HepG2 (cell line): Measurements from ENCODE around the gene CCDC117. TPM values are rescaled to one million over a fixed set of nuclear protein-coding genes. Genes with fewer than 3 reads are reported as not detected.

Experiments used
- CBX5 ChIP-seq: sonication (generic); formaldehyde crosslinking; IDR thresholded peaks from 2 replicates; pipeline ENCODE4 v1.4.0; 2020; ENCODE audit warnings: missing genetic modification reagents, borderline replicate concordance
- CENPBD1 ChIP-seq: sonication (generic); formaldehyde crosslinking; IDR thresholded peaks from 2 replicates; pipeline ENCODE4 v1.8.0; 2022; ENCODE audit warnings: missing genetic modification reagents, low read depth, mild to moderate bottlenecking, borderline replicate concordance
- FOXP4 ChIP-seq: sonication (generic); formaldehyde crosslinking; IDR thresholded peaks from 2 replicates; pipeline ENCODE4 v1.4.0; 2020; ENCODE audit warnings: missing genetic modification reagents
- IKZF4 ChIP-seq: sonication (generic); formaldehyde crosslinking; IDR thresholded peaks from 2 replicates; pipeline ENCODE4 v1.5.1; 2020; ENCODE audit warnings: borderline replicate concordance, mild to moderate bottlenecking, low read depth, missing genetic modification reagents; ENCODE audit errors: not compliant biosample characterization
- KAT8 ChIP-seq: IDR thresholded peaks from 2 replicates; pipeline ENCODE4 v1.6.1; 2016; ENCODE audit warnings: missing genetic modification reagents, missing compliant biosample characterization
- MIXL1 ChIP-seq: IDR thresholded peaks from 2 replicates; pipeline ENCODE4 v1.6.1; 2016
- MLX ChIP-seq: IDR thresholded peaks from 2 replicates; pipeline ENCODE4 v1.6.1; 2016
- MXD4 ChIP-seq: IDR thresholded peaks from 2 replicates; pipeline ENCODE4 v1.6.1; 2016; ENCODE audit warnings: mild to moderate bottlenecking, missing biosample characterization, missing genetic modification reagents
- MYNN ChIP-seq: sonication (generic); formaldehyde crosslinking; IDR thresholded peaks from 2 replicates; pipeline ENCODE4 v1.4.0; 2020; ENCODE audit warnings: mild to moderate bottlenecking, low read depth, missing genetic modification reagents
- NAIF1 ChIP-seq: sonication (generic); formaldehyde crosslinking; IDR thresholded peaks from 2 replicates; pipeline ENCODE4 v1.5.0; 2020; ENCODE audit warnings: mild to moderate bottlenecking, missing genetic modification reagents, borderline replicate concordance
- NFE2 ChIP-seq: sonication (generic); formaldehyde crosslinking; IDR thresholded peaks from 2 replicates; pipeline ENCODE4 v1.4.0; 2020; ENCODE audit warnings: missing genetic modification reagents
- NONO ChIP-seq, 2 experiments: fragments of 450-650 bp in 1 of 2; sonication (generic) in 1 of 2; formaldehyde crosslinking in 1 of 2; IDR thresholded peaks in 1 of 2; conservative IDR thresholded peaks in 1 of 2; 2 replicates each; pipeline versions ENCODE4 v1.6.1 to v1.8.0; 2017 to 2022; ENCODE audit warnings: mild to moderate bottlenecking in 1 of 2, missing genetic modification reagents in 1 of 2, moderate library complexity in 1 of 2
- SIN3A ChIP-seq: IDR thresholded peaks from 2 replicates; pipeline ENCODE4 v1.6.1; 2011; ENCODE audit warnings: low read depth, mild to moderate bottlenecking, control low read depth, low read length, borderline replicate concordance
- SRF ChIP-seq: IDR thresholded peaks from 2 replicates; pipeline ENCODE4 v1.6.1; 2011; ENCODE audit warnings: mild to moderate bottlenecking, low read depth, low read length, moderate library complexity
- TFAP4 ChIP-seq: sonication (generic); IDR thresholded peaks from 2 replicates; pipeline ENCODE4 v1.6.1; 2016; ENCODE audit warnings: low read depth, borderline replicate concordance
- TMF1 ChIP-seq: sonication (generic); formaldehyde crosslinking; IDR thresholded peaks from 2 replicates; pipeline ENCODE4 v1.8.1; 2022; ENCODE audit warnings: low read depth, missing genetic modification reagents
- ZNF317 ChIP-seq: sonication (generic); formaldehyde crosslinking; IDR thresholded peaks from 2 replicates; pipeline ENCODE4 v1.5.0; 2020; ENCODE audit warnings: mild to moderate bottlenecking, missing genetic modification reagents
- ZNF503 ChIP-seq: sonication (generic); formaldehyde crosslinking; IDR thresholded peaks from 2 replicates; pipeline ENCODE4 v1.4.0; 2020; ENCODE audit warnings: missing genetic modification reagents
- ZNF547 ChIP-seq: sonication (generic); formaldehyde crosslinking; IDR thresholded peaks from 2 replicates; pipeline ENCODE4 v1.5.1; 2020; ENCODE audit warnings: mild to moderate bottlenecking, missing genetic modification reagents
- ZNF577 ChIP-seq: sonication (generic); formaldehyde crosslinking; IDR thresholded peaks from 2 replicates; pipeline ENCODE4 v1.4.0; 2020; ENCODE audit warnings: mild to moderate bottlenecking, low read depth, missing genetic modification reagents, borderline replicate concordance
- ZNF709 ChIP-seq: sonication (generic); formaldehyde crosslinking; IDR thresholded peaks from 2 replicates; pipeline ENCODE4 v1.5.0; 2020; ENCODE audit warnings: mild to moderate bottlenecking, missing genetic modification reagents
- ZNF749 ChIP-seq: sonication (generic); formaldehyde crosslinking; IDR thresholded peaks from 2 replicates; pipeline ENCODE4 v1.8.0; 2022; ENCODE audit warnings: mild to moderate bottlenecking, missing genetic modification reagents, moderate library complexity, borderline replicate concordance
- polyA plus RNA-seq, 8 experiments: library from polyadenylated mRNA; depleted of rRNA in 3 of 8; stranded (reverse) in 7 of 8; unstranded in 1 of 8; fragments of >200 nt; fragmentation: Illumina TruSeq in 4 of 8; extraction: Trizol in 4 of 8; gene quantifications; 2 replicates each; pipeline versions ENCODE4 v1.2.1 to v1.2.3, GENCODE V29; 2011 to 2016; ENCODE audit warnings: low read depth in 4 of 8, missing spikeins in 1 of 8, mixed read lengths in 1 of 8; ENCODE audit not compliant: insufficient read depth in 1 of 8
- total RNA-seq, 5 experiments: library from RNA; depleted of rRNA; stranded (reverse); fragments of >200 nt; fragmentation: Illumina TruSeq; extraction: Trizol; gene quantifications; 2 replicates each; pipeline ENCODE4 v1.2.3, GENCODE V29; 2016; ENCODE audit warnings: low read depth in 1 of 5

Gene CCDC117
- total and polyA plus RNA-seq, 2 of the 13 experiments (the other 11 are each of a cell fraction or from before 2014, with no cell fraction given) = 12.6 to 34.2 TPM

GRCh38 chr22:28813772-28814518, 41.5 kb downstream of the CCDC117 start (continued):
- TF ChIP-seq NONO (IDR thresholded peaks at IDR 0.05) (no peak), NONO (CRISPR knock-in tag; conservative IDR thresholded peaks at IDR 0.05) (peak; percentile 86), MYNN (CRISPR knock-in tag) (no peak), MXD4 (CRISPR knock-in tag) (no peak), MLX (CRISPR knock-in tag) (peak; percentile 83), ZNF749 (CRISPR knock-in tag) (0 out of 2 replicates have a peak, but pooled peaks have one; percentile 40), IKZF4 (CRISPR knock-in tag) (no peak), MIXL1 (peak; percentile 81; the same call in 1 of the 2 replicates), SIN3A (0 out of 2 replicates have a peak, but pooled peaks have one; percentile 59), SRF (0 out of 2 replicates have a peak, but pooled peaks have one; percentile 24), CENPBD1 (no peak), KAT8 (peak; percentile 77), TFAP4 (peak; percentile 57; the same call in 1 of the 2 replicates), FOXP4 (CRISPR knock-in tag) (peak; percentile 91), ZNF503 (CRISPR knock-in tag) (peak; percentile 89), TMF1 (0 out of 2 replicates have a peak, but pooled peaks have one; percentile 65), NAIF1 (CRISPR knock-in tag) (0 out of 2 replicates have a peak, but pooled peaks have one; percentile 63), CBX5 (CRISPR knock-in tag) (0 out of 2 replicates have a peak, but pooled peaks have one; percentile 41), ZNF709 (no peak), NFE2 (CRISPR knock-in tag) (no peak), ZNF577 (no peak), ZNF547 (CRISPR knock-in tag) (peak; percentile 43; the same call in 1 of the 2 replicates), ZNF317 (CRISPR knock-in tag) (peak; percentile 78)
